ENCODE data around the gene LPXN.
A peak's percentile ranks its signal among the peaks of the same experiment; 100 is the strongest.

The LPXN gene

DNA sequence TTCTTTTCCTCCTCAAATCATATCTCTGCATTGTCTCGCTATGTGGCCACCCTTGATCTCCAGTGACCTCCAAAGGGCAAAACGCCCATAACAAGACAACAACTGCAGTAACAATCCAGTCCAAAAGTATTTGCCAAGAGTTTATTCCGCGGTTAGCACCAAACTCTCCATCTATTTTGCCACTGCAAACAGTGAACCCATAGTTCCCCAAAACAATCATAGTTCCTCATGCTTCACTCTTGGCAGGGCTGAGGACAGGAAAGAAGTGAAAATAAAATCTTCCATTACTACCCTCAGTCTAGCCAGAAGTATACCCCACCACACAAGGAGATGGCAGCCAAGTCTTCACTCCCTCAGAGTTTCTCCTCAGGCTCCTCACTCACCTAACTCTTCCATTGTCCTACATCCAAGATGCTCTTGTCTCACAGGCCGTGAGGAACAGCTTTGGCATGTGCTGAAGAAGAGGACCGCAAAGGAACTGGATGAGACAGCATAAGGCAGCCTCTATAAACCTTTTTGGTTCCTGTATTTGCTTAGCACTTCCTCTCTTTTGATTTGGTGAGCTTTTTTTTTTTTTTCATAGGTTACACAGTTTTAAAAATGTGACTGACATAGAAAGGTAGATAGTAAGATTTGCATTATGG is at the start of gene LPXN:
LPXN (minus strand) TSS at position 480 of the 644 bp plus-strand sequence; CDS start at position 396, 84 bp downstream.
- Histone ChIP-seq H3K27ac (ENCODE audit: low read length) (peak within 1 kb of the TSS; percentile 100), H3K9ac (ENCODE audit: low read depth, low read length) (peak within 1 kb of the TSS; percentile 100), H3K79me2 (ENCODE audit: insufficient read depth, low read length) (peaks cover 66% of the 10 kb centered on the region), H3K9me3 (ENCODE audit: insufficient read depth, low read length, severe bottlenecking) (no peaks in the 10 kb centered on the region), H3K36me3 (ENCODE audit: insufficient read depth, low read length) (peaks cover 2% of the 10 kb centered on the region), H3K27me3 (ENCODE audit: insufficient read depth, low read length, poor library complexity) (no peaks in the 10 kb centered on the region), H3K4me3 (ENCODE audit: low read depth in 1 of 2, low read length in 2 of 2) (peak within 1 kb of the TSS; percentile 41 to 79; a peak in 3 of 4 replicates), H3K4me1 (ENCODE audit: insufficient read depth, low read length) (peaks cover 51% of the 10 kb centered on the region), H2AFZ (ENCODE audit: low read depth, low read length) (peak within 1 kb of the TSS; percentile 73), H3K4me2 (ENCODE audit: insufficient read depth, low read length) (peak within 1 kb of the TSS; percentile 79), H4K20me1 (ENCODE audit: insufficient read depth, low read length) (peaks cover 7% of the 10 kb centered on the region; the same call in 1 of the 2 replicates)
- TF ChIP-seq EZH2 (IDR thresholded peaks at IDR 0.05; ENCODE audit: borderline replicate concordance, low read depth, low read length, severe bottlenecking), result no peak
- TF ChIP-seq CTCF (IDR thresholded peaks at IDR 0.05; ENCODE audit: borderline replicate concordance, extremely low read depth, low read length, poor library complexity, severe bottlenecking), result no peak
- DNase-seq, result peak; percentile 60
- ATAC-seq (ENCODE audit: insufficient read depth, low read depth), result no peak

DNA sequence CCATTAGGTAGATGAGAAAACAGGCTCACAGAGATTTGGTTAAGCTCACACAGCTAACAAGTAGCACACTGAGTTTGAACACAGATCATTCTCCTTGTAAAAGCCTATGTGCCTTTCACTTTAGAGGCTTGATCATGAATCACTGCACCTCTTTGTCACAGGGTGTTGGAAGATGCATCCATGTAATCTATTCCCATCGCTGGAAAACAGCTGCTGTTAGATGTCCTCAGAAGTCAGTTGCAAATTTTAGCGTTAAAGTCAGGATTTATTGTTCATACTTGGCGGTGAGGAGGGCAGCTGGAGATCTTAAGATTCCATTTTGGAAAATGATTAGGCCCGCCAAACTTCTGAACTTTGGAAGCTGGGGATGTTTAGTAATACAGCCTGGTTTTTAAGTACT is 49.4 kb upstream of the LPXN start:
- Histone ChIP-seq H3K27ac (ENCODE audit: low read length) (no peak overlapping the region), H3K36me3 (ENCODE audit: insufficient read depth, low read length) (peaks cover 71% of the 10 kb centered on the region), H3K4me3 (ENCODE audit: low read depth in 1 of 2, low read length in 2 of 2) (no peak overlapping the region)

DNA sequence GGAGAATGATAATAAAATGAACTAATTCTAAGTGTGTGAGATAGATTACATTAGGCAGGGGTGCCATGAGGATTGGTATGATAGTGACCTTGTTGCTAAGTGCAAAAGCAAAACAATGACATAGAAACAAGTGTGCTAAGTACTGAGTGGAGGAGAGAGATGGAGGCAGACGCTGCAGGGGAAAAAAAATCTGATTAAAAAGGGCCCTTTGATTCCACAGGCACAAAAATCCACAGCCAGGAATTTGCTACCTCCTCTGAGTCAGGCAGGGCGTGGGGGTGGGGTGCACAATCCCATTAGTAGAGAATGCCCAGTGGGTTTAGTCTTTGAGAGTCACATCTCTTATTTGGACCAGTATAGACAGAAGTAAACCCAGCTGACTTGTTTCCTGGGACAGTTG is 46.7 kb upstream of the LPXN start, which contains the start of gene CNTF:
CNTF (plus strand) TSS at position 322 of the 400 bp plus-strand sequence. CDS start 88 bp downstream, outside the sequence.
- no peak for DNase-seq
- H3K27me3 ChIP-seq (ENCODE audit: insufficient read depth, low read length, poor library complexity), result no peaks in the 10 kb centered on the region
- TF ChIP-seq EZH2 (IDR thresholded peaks at IDR 0.05; ENCODE audit: borderline replicate concordance, low read depth, low read length, severe bottlenecking) (no peak), CTCF (IDR thresholded peaks at IDR 0.05; ENCODE audit: borderline replicate concordance, extremely low read depth, low read length, poor library complexity, severe bottlenecking) (no peak)

More for the DNA sequence above, 49.4 kb upstream of the LPXN start:
- no peaks in the 10 kb centered on the region for H3K4me1 ChIP-seq (ENCODE audit: insufficient read depth, low read length)
- H3K79me2 ChIP-seq (ENCODE audit: insufficient read depth, low read length), result no peaks in the 10 kb centered on the region
- no peaks in the 10 kb centered on the region for H4K20me1 ChIP-seq (ENCODE audit: insufficient read depth, low read length)
- TF ChIP-seq CTCF (IDR thresholded peaks at IDR 0.05; ENCODE audit: borderline replicate concordance, extremely low read depth, low read length, poor library complexity, severe bottlenecking) (no peak), EZH2 (IDR thresholded peaks at IDR 0.05; ENCODE audit: borderline replicate concordance, low read depth, low read length, severe bottlenecking) (no peak)
- H3K9me3 ChIP-seq (ENCODE audit: insufficient read depth, low read length, severe bottlenecking), result no peaks in the 10 kb centered on the region
- H3K9ac ChIP-seq (ENCODE audit: low read depth, low read length), result no peak overlapping the region
- no peaks in the 10 kb centered on the region for H3K27me3 ChIP-seq (ENCODE audit: insufficient read depth, low read length, poor library complexity)
- ATAC-seq (ENCODE audit: insufficient read depth, low read depth), result no peak
- H3K4me2 ChIP-seq (ENCODE audit: insufficient read depth, low read length), result no peak overlapping the region
- H2AFZ ChIP-seq (ENCODE audit: low read depth, low read length), result no peak overlapping the region
- no peak for DNase-seq

More for the DNA sequence above, 46.7 kb upstream of the LPXN start, which contains the start of gene CNTF:
- no peak within 1 kb of the TSS for H3K4me3 ChIP-seq (ENCODE audit: low read depth in 1 of 2, low read length in 2 of 2)
- no peak within 1 kb of the TSS for H3K9ac ChIP-seq (ENCODE audit: low read depth, low read length)
- no peak within 1 kb of the TSS for H2AFZ ChIP-seq (ENCODE audit: low read depth, low read length)
- H3K4me2 ChIP-seq (ENCODE audit: insufficient read depth, low read length), result no peak within 1 kb of the TSS
- H3K27ac ChIP-seq (ENCODE audit: low read length), result no peak within 1 kb of the TSS
- ATAC-seq (ENCODE audit: insufficient read depth, low read depth), result no peak
- no peaks in the 10 kb centered on the region for H3K4me1 ChIP-seq (ENCODE audit: insufficient read depth, low read length)
- H3K79me2 ChIP-seq (ENCODE audit: insufficient read depth, low read length), result no peaks in the 10 kb centered on the region
- H3K36me3 ChIP-seq (ENCODE audit: insufficient read depth, low read length), result peaks cover 93% of the 10 kb centered on the region
- H4K20me1 ChIP-seq (ENCODE audit: insufficient read depth, low read length), result no peaks in the 10 kb centered on the region
- H3K9me3 ChIP-seq (ENCODE audit: insufficient read depth, low read length, severe bottlenecking), result no peaks in the 10 kb centered on the region
